ENCODE results near the gene SCN1B. TPM values are rescaled to one million over a fixed set of nuclear protein-coding genes. Genes with fewer than 3 reads are reported as not detected.
"Not testable (repeated sequence)": the region's sequence is repeated elsewhere in the genome, so short reads cannot be mapped to it uniquely, and the experiment has no call there.

Gene SCN1B
- polyA plus RNA-seq, 1 experiment = 5.7 TPM

GRCh38 chr19:34991542-34992333 is 38.5 kb upstream of the SCN1B start:
- no peak for TF ChIP-seq CTCF (IDR thresholded peaks at IDR 0.05; ENCODE audit: low read depth, low read length)
- no peak overlapping the region for H3K4me3 ChIP-seq (ENCODE audit: low read depth, low read length)

DNA sequence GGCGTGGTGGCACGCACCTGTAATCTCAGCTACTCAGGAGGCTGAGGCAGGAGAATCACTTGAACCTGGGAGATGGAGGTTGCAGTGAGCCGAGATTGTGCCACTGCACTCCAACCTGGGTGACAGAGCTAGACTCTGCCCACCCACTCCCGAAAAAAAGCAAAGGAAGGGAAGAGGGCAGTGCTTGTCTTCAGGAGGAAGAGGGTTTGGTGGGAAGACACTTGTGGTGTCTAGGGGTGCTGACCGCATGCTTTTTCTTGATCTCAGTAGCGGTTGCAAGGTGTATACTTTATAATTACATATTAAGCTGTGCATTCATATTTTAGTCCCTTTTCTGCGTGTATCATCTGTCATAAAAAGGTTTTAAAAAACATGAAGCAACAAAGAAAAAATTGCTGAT is 37.7 kb upstream of the SCN1B start:
- DNase-seq (ENCODE audit: low read depth, low spot score); POLR2A ChIA-PET; H3K9me3 ChIP-seq (ENCODE audit: control insufficient read depth, insufficient read depth, low read length); H3K27ac ChIP-seq (ENCODE audit: low read depth, low read length); H3K4me3 ChIP-seq (ENCODE audit: low read depth, low read length): not testable (repeated sequence)
- CTCF ChIA-PET = interaction anchor here (0.6 kb wide), 1 partner anchor 74 kb away, joined by 3 read pairs; no protein-coding TSS in a partner anchor
- H3K27me3 ChIP-seq (ENCODE audit: control insufficient read depth, insufficient read depth, low read length) = peaks cover 13% of the 10 kb centered on the region

More at GRCh38 chr19:34991542-34992333, 38.5 kb upstream of the SCN1B start:
- Histone ChIP-seq H3K9me3 (ENCODE audit: control insufficient read depth, insufficient read depth, low read length) (peaks cover 8% of the 10 kb centered on the region), H3K27me3 (ENCODE audit: control insufficient read depth, insufficient read depth, low read length) (peaks cover 13% of the 10 kb centered on the region), H3K27ac (ENCODE audit: low read depth, low read length) (no peak overlapping the region)
- ChIA-PET CTCF (interaction anchor here (0.6 kb wide), 2 partner anchors 75 to 143 kb away, joined by 3 read pairs; partner anchors contain the start of gene LGI4), POLR2A (no interaction called here)
- no peak for DNase-seq (ENCODE audit: low read depth, low spot score)

GRCh38 chr19:34994286-34994642 is 36.0 kb upstream of the SCN1B start:
- ChIA-PET CTCF (no interaction called here), POLR2A (no interaction called here)
- Histone ChIP-seq H3K27me3 (ENCODE audit: control insufficient read depth, insufficient read depth, low read length) (peaks cover 6% of the 10 kb centered on the region), H3K27ac (ENCODE audit: low read depth, low read length) (no peak overlapping the region), H3K9me3 (ENCODE audit: control insufficient read depth, insufficient read depth, low read length) (peaks cover 8% of the 10 kb centered on the region), H3K4me3 (ENCODE audit: low read depth, low read length) (no peak overlapping the region)
- TF ChIP-seq CTCF (IDR thresholded peaks at IDR 0.05; ENCODE audit: low read depth, low read length) = no peak
- no peak for DNase-seq (ENCODE audit: low read depth, low spot score)

DNA sequence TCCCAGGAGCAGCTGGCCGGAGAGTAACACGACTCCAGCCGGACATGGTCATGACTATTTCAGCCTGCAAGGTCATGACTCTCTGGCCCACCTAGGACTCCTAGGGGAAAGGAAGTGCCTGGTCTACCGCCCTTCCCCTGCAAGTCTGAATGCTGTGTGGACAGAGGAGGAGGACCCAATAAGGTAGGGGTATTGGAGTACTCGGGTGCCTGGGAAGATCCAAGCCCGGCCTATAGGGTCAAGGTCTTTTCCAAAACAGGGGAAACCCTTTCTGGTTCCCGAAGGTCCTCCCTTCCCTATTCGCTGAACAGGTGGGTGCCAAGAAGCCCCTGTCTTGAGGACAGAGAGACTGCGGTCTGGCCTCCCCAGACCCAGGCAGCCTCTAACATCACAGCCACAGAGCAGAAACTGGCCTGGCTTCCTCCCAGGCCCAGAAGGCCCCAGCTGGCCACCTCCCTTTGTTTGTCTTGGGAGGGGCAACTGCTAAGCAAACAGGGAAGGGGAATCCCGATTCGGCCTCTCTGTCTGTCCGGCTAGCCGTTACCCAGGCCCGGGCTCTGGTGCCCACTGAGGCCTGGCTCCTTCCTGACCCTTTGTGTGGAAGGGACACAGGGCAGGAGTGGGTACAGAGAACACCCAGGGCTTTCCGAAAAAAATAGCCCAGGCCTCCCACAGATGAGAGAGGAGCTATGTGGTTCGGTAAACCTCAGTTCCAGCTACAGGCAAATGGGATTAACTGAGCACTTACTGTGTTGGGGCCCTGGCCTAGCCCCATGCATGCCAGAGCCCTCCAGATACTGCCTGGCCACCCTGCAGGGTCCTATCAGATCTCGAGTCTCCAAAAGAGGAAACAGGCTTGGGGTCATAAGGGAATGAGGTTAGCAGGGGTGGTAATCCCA is 35.4 kb upstream of the SCN1B start:
- Histone ChIP-seq H3K27ac (ENCODE audit: low read depth, low read length) (no peak overlapping the region), H3K4me3 (ENCODE audit: low read depth, low read length) (no peak overlapping the region), H3K9me3 (ENCODE audit: control insufficient read depth, insufficient read depth, low read length) (peaks cover 8% of the 10 kb centered on the region), H3K27me3 (ENCODE audit: control insufficient read depth, insufficient read depth, low read length) (peaks cover 6% of the 10 kb centered on the region)
- no peak for TF ChIP-seq CTCF (IDR thresholded peaks at IDR 0.05; ENCODE audit: low read depth, low read length)
- ChIA-PET CTCF (no interaction called here), POLR2A (no interaction called here)
- DNase-seq (ENCODE audit: low read depth, low spot score) = no peak

DNA sequence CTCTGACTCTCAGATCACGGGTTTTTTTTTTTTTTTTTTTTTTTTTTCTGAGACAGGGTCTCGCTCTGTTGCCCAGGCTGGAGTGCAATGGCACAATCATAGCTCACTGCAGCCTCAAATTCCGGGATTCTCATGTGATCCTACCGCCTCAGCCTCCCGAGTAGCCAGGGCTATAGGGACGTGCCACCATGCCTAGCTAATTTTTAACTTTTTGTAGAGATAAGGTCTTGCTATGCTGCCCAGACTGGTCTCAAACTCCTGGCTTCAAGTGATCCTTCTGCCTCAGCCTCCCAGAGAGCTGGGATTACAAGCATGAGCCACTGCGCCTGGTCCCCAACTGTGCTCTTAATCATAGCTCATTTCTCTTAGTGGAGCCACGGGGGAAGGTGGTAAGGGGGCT is 34.7 kb upstream of the SCN1B start:
- POLR2A ChIA-PET = no interaction called here

More for the DNA sequence above, 34.7 kb upstream of the SCN1B start:
- Histone ChIP-seq H3K27me3 (ENCODE audit: control insufficient read depth, insufficient read depth, low read length) (peaks cover 4% of the 10 kb centered on the region), H3K27ac (ENCODE audit: low read depth, low read length) (no peak overlapping the region), H3K9me3 (ENCODE audit: control insufficient read depth, insufficient read depth, low read length) (peaks cover 8% of the 10 kb centered on the region), H3K4me3 (ENCODE audit: low read depth, low read length) (no peak overlapping the region)
- TF ChIP-seq CTCF (IDR thresholded peaks at IDR 0.05; ENCODE audit: low read depth, low read length) = no peak
- CTCF ChIA-PET = interaction anchor here (1.1 kb wide), 1 partner anchor 72 kb away, joined by 5 read pairs; no protein-coding TSS in a partner anchor
- no peak for DNase-seq (ENCODE audit: low read depth, low spot score)

Measured in AG04450 (cell line).